GM23338 (cell line): ENCODE measurements around the gene KAZN.

ENCODE experiments used
- CTCF ChIP-seq, 2 experiments: fragments of 200-600 bp in 1 of 2; sonication (generic) in 1 of 2; conservative IDR thresholded peaks; 2 replicates each; pipeline versions ENCODE4 v1.5.1 to v1.6.1; 2016 to 2017; ENCODE audit warnings: antibody characterized with exemption in 2 of 2, low read depth in 2 of 2, mild to moderate bottlenecking in 2 of 2, moderate library complexity in 1 of 2
- EZH2 ChIP-seq: fragments of 200-600 bp; sonication (generic); IDR thresholded peaks from one replicate; pipeline ENCODE4 v1.8.0; 2017; ENCODE audit warnings: antibody characterized with exemption, mild to moderate bottlenecking, low read depth; ENCODE audit not compliant: unreplicated experiment
- EZH2phosphoT487 ChIP-seq: fragments of 200-600 bp; sonication (generic); IDR thresholded peaks from one replicate; pipeline ENCODE4 v1.8.1; 2018; ENCODE audit warnings: antibody characterized with exemption; ENCODE audit not compliant: unreplicated experiment
- POLR2AphosphoS5 ChIP-seq: IDR thresholded peaks from 2 replicates; pipeline ENCODE4 v1.6.1; 2016; ENCODE audit warnings: antibody characterized with exemption, low read depth
- ZNF114 ChIP-seq: fragments of 250-450 bp; sonication (Bioruptor Pico); IDR thresholded peaks from 2 replicates; pipeline ENCODE4 v1.5.0; 2020; ENCODE audit warnings: mild to moderate bottlenecking, moderate library complexity
- TF ChIP-seq, protein P1 (sequence below): IDR thresholded peaks from one replicate; pipeline ENCODE4 v1.6.1; 2018; ENCODE audit warnings: antibody characterized with exemption; ENCODE audit not compliant: unreplicated experiment

- TF ChIP-seq EZH2 (no peak), POLR2AphosphoS5 (no peak), CTCF (conservative IDR thresholded peaks at IDR 0.05; ENCODE audit: low read depth in 2 of 2) (no peak), ZNF114 (no peak), EZH2phosphoT487 (no peak)
- TF ChIP-seq, protein P1, sequence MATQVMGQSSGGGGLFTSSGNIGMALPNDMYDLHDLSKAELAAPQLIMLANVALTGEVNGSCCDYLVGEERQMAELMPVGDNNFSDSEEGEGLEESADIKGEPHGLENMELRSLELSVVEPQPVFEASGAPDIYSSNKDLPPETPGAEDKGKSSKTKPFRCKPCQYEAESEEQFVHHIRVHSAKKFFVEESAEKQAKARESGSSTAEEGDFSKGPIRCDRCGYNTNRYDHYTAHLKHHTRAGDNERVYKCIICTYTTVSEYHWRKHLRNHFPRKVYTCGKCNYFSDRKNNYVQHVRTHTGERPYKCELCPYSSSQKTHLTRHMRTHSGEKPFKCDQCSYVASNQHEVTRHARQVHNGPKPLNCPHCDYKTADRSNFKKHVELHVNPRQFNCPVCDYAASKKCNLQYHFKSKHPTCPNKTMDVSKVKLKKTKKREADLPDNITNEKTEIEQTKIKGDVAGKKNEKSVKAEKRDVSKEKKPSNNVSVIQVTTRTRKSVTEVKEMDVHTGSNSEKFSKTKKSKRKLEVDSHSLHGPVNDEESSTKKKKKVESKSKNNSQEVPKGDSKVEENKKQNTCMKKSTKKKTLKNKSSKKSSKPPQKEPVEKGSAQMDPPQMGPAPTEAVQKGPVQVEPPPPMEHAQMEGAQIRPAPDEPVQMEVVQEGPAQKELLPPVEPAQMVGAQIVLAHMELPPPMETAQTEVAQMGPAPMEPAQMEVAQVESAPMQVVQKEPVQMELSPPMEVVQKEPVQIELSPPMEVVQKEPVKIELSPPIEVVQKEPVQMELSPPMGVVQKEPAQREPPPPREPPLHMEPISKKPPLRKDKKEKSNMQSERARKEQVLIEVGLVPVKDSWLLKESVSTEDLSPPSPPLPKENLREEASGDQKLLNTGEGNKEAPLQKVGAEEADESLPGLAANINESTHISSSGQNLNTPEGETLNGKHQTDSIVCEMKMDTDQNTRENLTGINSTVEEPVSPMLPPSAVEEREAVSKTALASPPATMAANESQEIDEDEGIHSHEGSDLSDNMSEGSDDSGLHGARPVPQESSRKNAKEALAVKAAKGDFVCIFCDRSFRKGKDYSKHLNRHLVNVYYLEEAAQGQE: no peak
Observed at GRCh38 chr1:14895727-14896126, 297.2 kb downstream of the KAZN start.
